A204.1 (cell line): ENCODE measurements around the gene KRT77.
"Not testable (repeated sequence)": the region's sequence is repeated elsewhere in the genome, so short reads cannot be mapped to it uniquely, and the experiment has no call there.

Experiments
- FAIRE-seq: peaks from 2 replicates; lab custom pipeline; 2012; peaks lifted over from hg19 to GRCh38; lab: Jason Lieb, UNC

Gene KRT77

GRCh38 chr12:52703424-52703823, at the start of gene KRT77:
Gene KRT77, minus strand, starts transcription at chr12:52703524. Its CDS starts 90 bp downstream, at chr12:52703434.
- FAIRE-seq: no peak

GRCh38 chr12:52752516-52752915, 49.2 kb upstream of the KRT77 start:
- FAIRE-seq: no peak

GRCh38 chr12:52751795-52752194, 48.5 kb upstream of the KRT77 start:
- FAIRE-seq: no peak

GRCh38 chr12:52750532-52750931, 47.2 kb upstream of the KRT77 start:
- FAIRE-seq: not testable (repeated sequence)

- no peak for FAIRE-seq
These were observed 46.5 kb upstream of the KRT77 start for GRCh38 chr12:52749827-52750226.

- FAIRE-seq: no peak
These were observed 45.3 kb upstream of the KRT77 start for GRCh38 chr12:52748578-52748977.

GRCh38 chr12:52745554-52745953, 42.2 kb upstream of the KRT77 start:
- FAIRE-seq: no peak

GRCh38 chr12:52744493-52745156, 41.3 kb upstream of the KRT77 start:
- no peak for FAIRE-seq

GRCh38 chr12:52742822-52743457, 39.6 kb upstream of the KRT77 start:
- FAIRE-seq: no peak

GRCh38 chr12:52742196-52742580, 38.9 kb upstream of the KRT77 start:
- FAIRE-seq: no peak

- FAIRE-seq: no peak
These were observed 38.3 kb upstream of the KRT77 start for GRCh38 chr12:52741375-52742195.

GRCh38 chr12:52740584-52740983, 37.3 kb upstream of the KRT77 start:
- FAIRE-seq: no peak

GRCh38 chr12:52739963-52740362, 36.6 kb upstream of the KRT77 start:
- no peak for FAIRE-seq

GRCh38 chr12:52735816-52736632, 32.7 kb upstream of the KRT77 start:
- FAIRE-seq: no peak

- no peak for FAIRE-seq
These were observed 31.8 kb upstream of the KRT77 start for GRCh38 chr12:52735106-52735505.

- no peak for FAIRE-seq
These were observed 27.5 kb upstream of the KRT77 start for GRCh38 chr12:52730793-52731192.

GRCh38 chr12:52730383-52730782, 27.1 kb upstream of the KRT77 start:
- no peak for FAIRE-seq

GRCh38 chr12:52729147-52729546, 25.8 kb upstream of the KRT77 start:
- FAIRE-seq: no peak

GRCh38 chr12:52728374-52728773, 25.1 kb upstream of the KRT77 start:
- FAIRE-seq: no peak

GRCh38 chr12:52727037-52727436, 23.7 kb upstream of the KRT77 start:
- no peak for FAIRE-seq

GRCh38 chr12:52726451-52726850, 23.1 kb upstream of the KRT77 start:
- FAIRE-seq: no peak

GRCh38 chr12:52724384-52724783, 21.1 kb upstream of the KRT77 start:
- FAIRE-seq: no peak
